Transverse colon (tissue), 4 donors: Measurements from ENCODE around the gene REM2. TPM values are rescaled to one million over a fixed set of nuclear protein-coding genes. Genes with fewer than 3 reads are reported as not detected.

Experiments
- DNase-seq: peaks from one replicate; pipeline ENCODE4 v3.0.0-alpha.2; 2019
- H3K27ac ChIP-seq, 4 donors: fragments of 200-600 bp; sonication (generic); 2 replicates each; pipeline ENCODE4 v1.5.1; 2016 to 2018; ENCODE audit warnings: inconsistent platforms in 4 of 4
- H3K27me3 ChIP-seq: fragments of 200-600 bp; sonication (generic); 2 replicates; pipeline ENCODE4 v1.5.1; 2017; ENCODE audit warnings: inconsistent platforms
- H3K36me3 ChIP-seq, 4 donors: fragments of 200-600 bp; sonication (generic); 2 replicates each; pipeline ENCODE4 v1.5.1; 2017 to 2019; ENCODE audit warnings: inconsistent platforms in 4 of 4
- H3K4me1 ChIP-seq, 4 donors: fragments of 200-600 bp; sonication (generic); 2 replicates each; pipeline ENCODE4 v1.5.1; 2017 to 2020; ENCODE audit warnings: inconsistent platforms in 4 of 4
- H3K4me3 ChIP-seq, 4 donors: fragments of 200-600 bp; sonication (generic); 1 replicate in 1 of 4; 2 replicates in 3 of 4; pipeline versions ENCODE4 v1.5.1 to v1.6.1; 2017 to 2019; ENCODE audit warnings: inconsistent platforms in 4 of 4
- H3K9me3 ChIP-seq, 2 donors: fragments of 200-600 bp; sonication (generic); 2 replicates each; pipeline ENCODE4 v1.5.1; 2017 to 2019; ENCODE audit warnings: inconsistent platforms in 2 of 2
- EP300 ChIP-seq: sonication (generic); formaldehyde crosslinking; IDR thresholded peaks from one replicate; pipeline ENCODE4 v1.6.1; 2017; ENCODE audit warnings: antibody characterized with exemption, low read depth
- POLR2A ChIP-seq: fragments of 450-650 bp; IDR thresholded peaks from one replicate; pipeline ENCODE4 v1.6.1; 2016; ENCODE audit warnings: antibody characterized with exemption, mild to moderate bottlenecking, moderate library complexity
- POLR2AphosphoS5 ChIP-seq, 3 donors: sonication (generic); formaldehyde crosslinking; IDR thresholded peaks; one replicate each; pipeline ENCODE4 v1.6.1; 2016; ENCODE audit warnings: antibody characterized with exemption in 3 of 3
- WGBS, 2 donors: methylation state at CpG; one replicate each; pipeline ENCODE4 v1.1.5; 2018; ENCODE audit warnings: low coverage in 1 of 2; 5-methylcytosine and 5-hydroxymethylcytosine counted together
- in situ Hi-C, 4 donors: fragments of 200-750 bp; cut with MboI; loops; one replicate each; pipeline versions ENCODE4 v1.15.0 to v1.15.1; 2017; ENCODE audit warnings: low sequenced_read_pairs in 3 of 4, low pct_ligation_motif_present in 1 of 4, low pct_unique_long_range_greater_than_20kb in 1 of 4
- intact Hi-C: fragments of 100-400 bp; cut with DNase I; formaldehyde crosslinking; loops from one replicate; pipeline ENCODE4 v1.15.1; 2023; ENCODE audit warnings: low total_unique reads
- small RNA-seq, 4 donors: library from RNA; depleted of rRNA; stranded (forward); fragments of <200 nt; gene quantifications; one replicate each; pipeline ENCODE3, GENCODE V24; 2016
- total RNA-seq, 4 donors: library from RNA; depleted of rRNA; stranded (reverse); fragments of >200 nt; gene quantifications; one replicate each; pipeline ENCODE4 v1.1.0, GENCODE V29; 2016
- TF ChIP-seq, protein P1 (sequence below), 5 experiments: fragments of 200-600 bp in 3 of 5; fragments of 450-650 bp in 2 of 5; sonication (generic) in 3 of 5; IDR thresholded peaks; 1 replicate in 2 of 5; 2 replicates in 3 of 5; pipeline ENCODE4 v1.5.1; 2016 to 2017; ENCODE audit warnings: antibody characterized with exemption in 5 of 5, inconsistent platforms in 3 of 5, mild to moderate bottlenecking in 2 of 5, moderate library complexity in 1 of 5

REM2 gene
- total RNA-seq, 4 donors from 2014 or later = 0.27 to 5.2 (median 2.1) TPM; not detected in 1

DNA sequence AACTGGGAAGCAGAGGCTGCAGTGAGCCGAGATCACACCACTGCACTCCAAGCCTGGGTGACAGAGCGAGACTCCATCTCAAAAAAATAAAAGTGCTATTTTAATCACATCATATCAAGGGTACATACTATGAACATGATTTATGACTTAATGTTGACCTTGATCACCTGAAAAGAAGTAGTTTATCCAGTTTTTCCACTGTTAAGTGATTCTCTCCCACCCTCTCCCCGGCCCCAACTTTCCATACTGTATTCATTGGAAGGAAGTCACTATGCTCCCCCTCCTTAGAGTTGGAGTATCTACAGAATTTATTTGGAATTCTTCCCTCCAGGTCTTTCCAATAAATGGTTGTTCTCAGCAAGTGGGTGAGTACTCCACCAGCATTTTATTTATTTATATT is 49.1 kb downstream of the REM2 start:
- Histone ChIP-seq H3K4me1 (peaks cover 9 to 29% (median 15%) of the 10 kb centered on the region in 4 donors), H3K4me3 (no peak overlapping the region), H3K36me3 (no peaks in the 10 kb centered on the region), H3K27ac (no peak overlapping the region), H3K27me3 (no peaks in the 10 kb centered on the region), H3K9me3 (no peaks in the 10 kb centered on the region)
- 63 to 79% methylated on average over 3 of the region's 3 CpGs for WGBS, 2 donors
- intact Hi-C loops = no loop called here
- in situ Hi-C loops = no loop called here
- DNase-seq = no peak
- TF ChIP-seq POLR2AphosphoS5 (IDR thresholded peaks at IDR 0.05) (no peak), EP300 (no peak), POLR2A (no peak)
- TF ChIP-seq, protein P1, sequence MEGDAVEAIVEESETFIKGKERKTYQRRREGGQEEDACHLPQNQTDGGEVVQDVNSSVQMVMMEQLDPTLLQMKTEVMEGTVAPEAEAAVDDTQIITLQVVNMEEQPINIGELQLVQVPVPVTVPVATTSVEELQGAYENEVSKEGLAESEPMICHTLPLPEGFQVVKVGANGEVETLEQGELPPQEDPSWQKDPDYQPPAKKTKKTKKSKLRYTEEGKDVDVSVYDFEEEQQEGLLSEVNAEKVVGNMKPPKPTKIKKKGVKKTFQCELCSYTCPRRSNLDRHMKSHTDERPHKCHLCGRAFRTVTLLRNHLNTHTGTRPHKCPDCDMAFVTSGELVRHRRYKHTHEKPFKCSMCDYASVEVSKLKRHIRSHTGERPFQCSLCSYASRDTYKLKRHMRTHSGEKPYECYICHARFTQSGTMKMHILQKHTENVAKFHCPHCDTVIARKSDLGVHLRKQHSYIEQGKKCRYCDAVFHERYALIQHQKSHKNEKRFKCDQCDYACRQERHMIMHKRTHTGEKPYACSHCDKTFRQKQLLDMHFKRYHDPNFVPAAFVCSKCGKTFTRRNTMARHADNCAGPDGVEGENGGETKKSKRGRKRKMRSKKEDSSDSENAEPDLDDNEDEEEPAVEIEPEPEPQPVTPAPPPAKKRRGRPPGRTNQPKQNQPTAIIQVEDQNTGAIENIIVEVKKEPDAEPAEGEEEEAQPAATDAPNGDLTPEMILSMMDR (IDR thresholded peaks at IDR 0.05) = no peak

DNA sequence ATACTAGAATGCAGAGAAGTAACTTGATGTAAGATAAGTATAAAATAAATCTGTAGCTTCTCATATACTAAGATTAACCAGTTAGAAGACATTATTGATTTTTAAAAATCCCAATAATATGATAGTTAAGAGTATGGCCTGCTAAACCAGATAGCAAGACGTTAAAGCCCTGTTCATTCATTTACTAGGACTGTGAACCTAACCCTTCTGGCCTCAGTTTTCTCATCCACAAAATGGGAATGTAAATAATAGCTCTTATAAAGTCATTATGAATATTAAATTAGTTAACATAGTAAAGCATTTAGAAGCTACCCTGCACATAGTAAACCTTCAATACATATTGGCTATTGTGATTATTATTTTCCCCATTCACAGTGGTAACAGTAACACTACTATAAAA is 52.1 kb downstream of the REM2 start:
- Histone ChIP-seq H3K4me3 (no peak overlapping the region), H3K9me3 (no peaks in the 10 kb centered on the region), H3K4me1 (peaks cover 0 to 8% (median 1%) of the 10 kb centered on the region in 4 donors), H3K27ac (no peak overlapping the region), H3K36me3 (no peaks in the 10 kb centered on the region), H3K27me3 (no peaks in the 10 kb centered on the region)
- TF ChIP-seq POLR2AphosphoS5 (IDR thresholded peaks at IDR 0.05) (no peak), POLR2A (no peak), EP300 (no peak)
- TF ChIP-seq, protein P1 (IDR thresholded peaks at IDR 0.05) = no peak
- intact Hi-C loops = no loop called here
- in situ Hi-C loops = no loop called here
- no peak for DNase-seq
- 79% methylated on average over 1 of the region's 1 CpG for WGBS, 2 donors

Small RNAs within 50 kb of the gene (small RNA-seq; reads per million reads assigned to genes)
- gene RF00019 = 0 reads per million in 4 donors

Other genes starting within 250 kb of the REM2 start
- not detected for gene OR6J1, start 238.9 kb upstream of the REM2 start, total RNA-seq
- gene OXA1L, start 116.5 kb upstream of the REM2 start, total RNA-seq = 100 to 1,000 TPM in 3 of 4 donors, 10 to 100 TPM in 1; 65.9 to 132 (median 106) TPM
- gene SLC7A7, start 67.8 kb upstream of the REM2 start, total RNA-seq = 10 to 100 TPM in 3 of 4 donors, under 1 TPM in 1; 1.00 to 67.0 (median 33.6) TPM
- 10 to 100 TPM in 2 of 4 donors, 1 to 10 TPM in 1, not detected in 1; 7.5 to 44.3 (median 23.8) TPM for gene MRPL52, start 53.3 kb upstream of the REM2 start, total RNA-seq
- 10 to 100 TPM; 59.5 to 91.6 (median 73.1) TPM for gene MMP14, start 46.6 kb upstream of the REM2 start, total RNA-seq
- 100 to 1,000 TPM in 3 of 4 donors, 10 to 100 TPM in 1; 88.8 to 232 (median 180) TPM for gene LRP10, start 11.5 kb upstream of the REM2 start, total RNA-seq
- 100 to 1,000 TPM in 3 of 4 donors, 10 to 100 TPM in 1; 96.4 to 186 (median 114) TPM for gene RBM23, start 35.9 kb downstream of the REM2 start, total RNA-seq
- gene PRMT5, start 46.2 kb downstream of the REM2 start, total RNA-seq = 10 to 100 TPM; 32.2 to 92.3 (median 43.4) TPM
- gene HAUS4, start 73.9 kb downstream of the REM2 start, total RNA-seq = 10 to 100 TPM; 66.2 to 98.9 (median 85.1) TPM
- gene AJUBA, start 99.3 kb downstream of the REM2 start, total RNA-seq = 1 to 10 TPM in 3 of 4 donors, not detected in 1; 1.8 to 5.2 (median 3.7) TPM
- 10 to 100 TPM; 17.1 to 41.2 (median 23.9) TPM for gene C14orf93, start 126.9 kb downstream of the REM2 start, total RNA-seq
- gene PSMB5, start 151.7 kb downstream of the REM2 start, total RNA-seq = 10 to 100 TPM in 3 of 4 donors, 1 to 10 TPM in 1; 8.6 to 85.1 (median 42.5) TPM
- not detected for gene PSMB11, start 159.0 kb downstream of the REM2 start, total RNA-seq
- 1 to 10 TPM; 1.2 to 6.0 (median 4.2) TPM for gene CDH24, start 174.3 kb downstream of the REM2 start, total RNA-seq
- gene ACIN1, start 211.9 kb downstream of the REM2 start, total RNA-seq = 100 to 1,000 TPM; 137 to 303 (median 222) TPM
- 10 to 100 TPM in 3 of 4 donors, 1 to 10 TPM in 1; 3.6 to 33.7 (median 32.0) TPM for gene C14orf119, start 212.3 kb downstream of the REM2 start, total RNA-seq
- not detected for gene CIROP, start 221.8 kb downstream of the REM2 start, total RNA-seq
- not detected for gene CEBPE, start 236.0 kb downstream of the REM2 start, total RNA-seq